Neuronal stem cell (in vitro differentiated cells): ENCODE results near the gene NBR1.

ENCODE experiments used
- DNase-seq: peaks from one replicate; pipeline ENCODE4 v3.0.0-alpha.2; 2013; ENCODE audit warnings: low spot score
- H2AFZ ChIP-seq: one replicate; pipeline ENCODE4 v1.6.1; 2013; ENCODE audit warnings: mild to moderate bottlenecking, low read length, inconsistent platforms
- H2AK5ac ChIP-seq: 2 replicates; pipeline ENCODE4 v1.6.1; 2013; ENCODE audit warnings: low read depth, mild to moderate bottlenecking, inconsistent platforms, low read length, moderate library complexity, mixed read lengths
- H2BK120ac ChIP-seq: 2 replicates; pipeline ENCODE4 v1.6.1; 2013; ENCODE audit warnings: low read depth, mild to moderate bottlenecking, inconsistent platforms, low read length, moderate library complexity, mixed read lengths
- H2BK12ac ChIP-seq: one replicate; pipeline ENCODE4 v1.6.1; 2013; ENCODE audit warnings: low read length, inconsistent platforms
- H2BK15ac ChIP-seq: 2 replicates; pipeline ENCODE4 v1.6.1; 2013; ENCODE audit warnings: mild to moderate bottlenecking, low read length, inconsistent platforms, mixed read lengths
- H2BK5ac ChIP-seq: one replicate; pipeline ENCODE4 v1.6.1; 2013; ENCODE audit warnings: inconsistent platforms, mild to moderate bottlenecking, low read length, moderate library complexity
- H3K14ac ChIP-seq: one replicate; pipeline ENCODE4 v1.6.1; 2013; ENCODE audit warnings: low read length, inconsistent platforms
- H3K18ac ChIP-seq: 2 replicates; pipeline ENCODE4 v1.6.1; 2013; ENCODE audit warnings: low read length, inconsistent platforms
- H3K23ac ChIP-seq: 2 replicates; pipeline ENCODE4 v1.6.1; 2013; ENCODE audit warnings: low read depth, mild to moderate bottlenecking, mixed read lengths, low read length, inconsistent platforms; ENCODE audit not compliant: poor library complexity
- H3K27ac ChIP-seq: replicated peaks from 3 replicates; pipeline ENCODE4 v1.5.1; 2013; ENCODE audit warnings: low read length, inconsistent platforms
- H3K27me3 ChIP-seq, 3 experiments: 2 replicates each; pipeline ENCODE4 v1.6.1; 2013; ENCODE audit warnings: low read length in 3 of 3, mild to moderate bottlenecking in 2 of 3, inconsistent platforms in 1 of 3, low read depth in 1 of 3, mixed read lengths in 1 of 3, moderate library complexity in 1 of 3; ENCODE audit not compliant: control insufficient read depth in 3 of 3, insufficient read depth in 3 of 3
- H3K36me3 ChIP-seq, 2 donors: replicated peaks in 1 of 2; 2 replicates each; pipeline ENCODE4 v1.6.1; 2013; ENCODE audit warnings: low read length in 2 of 2; ENCODE audit not compliant: control insufficient read depth in 2 of 2, insufficient read depth in 2 of 2
- H3K4ac ChIP-seq: 2 replicates; pipeline ENCODE4 v1.6.1; 2013; ENCODE audit warnings: inconsistent platforms, mild to moderate bottlenecking, low read length, moderate library complexity
- H3K4me1 ChIP-seq, 2 donors: 1 replicate in 1 of 2; 2 replicates in 1 of 2; pipeline ENCODE4 v1.6.1; 2013; ENCODE audit warnings: low read length in 2 of 2, low read depth in 1 of 2; ENCODE audit not compliant: control insufficient read depth in 2 of 2, insufficient read depth in 1 of 2
- H3K4me2 ChIP-seq: one replicate; pipeline ENCODE4 v1.6.1; 2013; ENCODE audit warnings: mild to moderate bottlenecking, low read length, inconsistent platforms; ENCODE audit not compliant: insufficient read depth, poor library complexity, severe bottlenecking
- H3K4me3 ChIP-seq, 2 donors: 2 replicates each; pipeline ENCODE4 v1.5.1; 2013; ENCODE audit warnings: low read length in 2 of 2, mild to moderate bottlenecking in 2 of 2, inconsistent platforms in 1 of 2, moderate library complexity in 1 of 2
- H3K79me1 ChIP-seq: one replicate; pipeline ENCODE4 v1.6.1; 2013; ENCODE audit warnings: low read depth, mild to moderate bottlenecking, inconsistent platforms, low read length, moderate library complexity
- H3K9ac ChIP-seq: one replicate; pipeline ENCODE4 v1.6.1; 2013; ENCODE audit warnings: mild to moderate bottlenecking, low read depth, low read length, inconsistent platforms; ENCODE audit not compliant: poor library complexity
- H3K9me3 ChIP-seq, 2 donors: replicated peaks in 1 of 2; 2 replicates each; pipeline versions ENCODE3 to v1.6.1; 2013; ENCODE audit warnings: low read length in 2 of 2, mild to moderate bottlenecking in 2 of 2, inconsistent platforms in 1 of 2, low read depth in 1 of 2, mixed read lengths in 1 of 2, moderate library complexity in 1 of 2; ENCODE audit not compliant: control insufficient read depth in 2 of 2, insufficient read depth in 1 of 2
- H4K8ac ChIP-seq: one replicate; pipeline ENCODE4 v1.6.1; 2013; ENCODE audit warnings: low read depth, mild to moderate bottlenecking, inconsistent platforms, low read length, moderate library complexity
- H4K91ac ChIP-seq: one replicate; pipeline ENCODE4 v1.6.1; 2013; ENCODE audit warnings: low read length, low read depth, mild to moderate bottlenecking, inconsistent platforms; ENCODE audit not compliant: poor library complexity
- WGBS, 2 donors: extraction: QIAGEN DNeasy Blood & Tissue Kit; methylation state at CpG; one replicate each; pipeline ENCODE4 v1.1.7; 2013; ENCODE audit warnings: missing lambda C conversion rate in 2 of 2, mixed read lengths in 1 of 2; ENCODE audit not compliant: insufficient read length in 2 of 2, insufficient replicate concordance in 1 of 2; ENCODE audit errors: extremely low coverage in 2 of 2; 5-methylcytosine and 5-hydroxymethylcytosine counted together

The NBR1 gene

DNA sequence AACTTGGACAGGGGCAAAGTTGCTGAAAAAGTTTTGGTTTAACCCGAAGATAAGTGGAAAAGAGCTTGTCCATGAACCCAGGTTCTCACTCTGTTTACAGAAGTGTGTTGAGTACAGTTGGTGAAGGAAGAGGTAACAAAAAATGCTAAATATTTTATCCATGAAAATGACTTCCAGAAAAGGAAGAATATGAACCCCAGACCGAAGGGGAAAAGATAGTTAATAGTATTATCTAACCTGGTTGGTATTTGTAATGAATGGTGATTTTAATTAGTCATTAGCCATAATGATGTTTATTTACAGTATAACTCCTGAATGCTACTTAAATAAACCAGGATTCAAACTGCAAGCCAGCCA, 40.1 kb downstream of the NBR1 start:
- Histone ChIP-seq H3K36me3 (peaks cover 9 to 42% of the 10 kb centered on the region in 2 donors), H3K4me2 (peak overlapping the region; percentile 84), H3K27ac (no peak overlapping the region), H3K18ac (no peak overlapping the region), H3K14ac (no peak overlapping the region), H3K4me3 (no peak overlapping the region), H2AFZ (no peak overlapping the region), H3K4me1 (peaks cover 0 to 2% of the 10 kb centered on the region in 2 donors), H4K91ac (no peak overlapping the region), H3K79me1 (peaks cover 3% of the 10 kb centered on the region), H3K23ac (no peak overlapping the region), H3K9ac (no peak overlapping the region), H2BK15ac (no peak overlapping the region), H3K9me3 (no peaks in the 10 kb centered on the region), H2BK120ac (no peak overlapping the region), H3K4ac (no peak overlapping the region), H2BK5ac (no peak overlapping the region), H2BK12ac (no peak overlapping the region), H2AK5ac (no peak overlapping the region), H3K27me3 (no peaks in the 10 kb centered on the region), H4K8ac (no peak overlapping the region)
- no peak for DNase-seq
- WGBS, 2 donors: no CpG with 5 or more reads among the region's 2 CpGs

DNA sequence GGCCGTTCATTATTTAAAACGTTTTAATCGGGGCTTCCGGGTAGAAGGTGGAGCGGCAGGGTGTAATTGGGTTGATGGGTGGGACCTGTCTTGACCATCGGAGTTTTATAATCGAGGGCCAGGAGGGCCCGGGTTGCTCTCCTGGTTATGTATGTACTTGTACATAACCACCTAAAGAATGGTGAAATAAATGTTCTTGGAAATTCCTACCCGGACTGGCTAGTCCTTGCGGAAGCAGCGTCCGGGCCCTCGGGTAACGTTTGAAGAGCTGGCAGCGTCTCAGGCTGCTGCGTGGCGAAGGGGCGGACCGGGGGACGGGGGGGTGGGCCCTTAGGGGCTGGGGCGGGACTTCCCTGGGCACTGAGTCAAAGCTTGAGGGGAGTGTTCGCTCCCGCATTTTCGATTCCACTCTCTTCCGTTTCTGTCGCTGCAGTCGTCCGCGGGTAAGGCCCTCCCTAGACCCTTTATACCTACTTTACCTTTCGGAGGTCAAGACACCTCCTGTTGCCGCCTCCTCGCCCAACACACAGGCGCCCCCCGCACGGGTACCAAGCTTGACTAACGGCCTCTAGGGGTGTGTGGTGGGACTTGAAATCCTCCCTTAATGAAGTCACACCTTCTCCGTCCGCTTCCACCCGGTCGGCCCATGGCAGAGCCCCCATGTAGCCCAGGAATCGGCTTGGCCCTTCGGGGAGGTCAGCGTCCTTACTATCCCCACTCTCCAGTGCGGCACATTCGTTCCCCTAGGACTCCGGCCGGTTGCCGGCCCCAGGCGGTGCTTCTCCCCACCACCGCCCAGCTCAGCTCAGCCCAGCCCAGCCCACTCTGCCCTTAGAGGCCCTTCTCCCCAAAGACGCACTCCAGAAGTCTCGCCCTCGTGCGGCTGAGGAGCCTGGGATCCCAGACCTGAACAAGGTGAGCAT, 40.7 kb downstream of the NBR1 start, which contains the start of gene TMEM106A:
Gene TMEM106A (plus strand): TSS at position 396 of the 923 bp plus-strand sequence. CDS start 1,167 bp downstream, outside the sequence.
- H2BK15ac ChIP-seq: peak within 1 kb of the TSS; percentile 56
- peaks cover 9 to 42% of the 10 kb centered on the region in 2 donors for H3K36me3 ChIP-seq
- H2BK12ac ChIP-seq: no peak within 1 kb of the TSS
- no peak within 1 kb of the TSS for H4K91ac ChIP-seq
- peak within 1 kb of the TSS; percentile 11 for H3K18ac ChIP-seq
- no peak within 1 kb of the TSS for H3K14ac ChIP-seq
- H3K4me1 ChIP-seq: peaks cover 0 to 2% of the 10 kb centered on the region in 2 donors
- H3K4me3 ChIP-seq: peak within 1 kb of the TSS in 1 of 2 donors; percentile 85
- H3K27me3 ChIP-seq: no peaks in the 10 kb centered on the region
- H2BK120ac ChIP-seq: no peak within 1 kb of the TSS
- peak within 1 kb of the TSS; percentile 26 for H3K9ac ChIP-seq
- H2AK5ac ChIP-seq: peak within 1 kb of the TSS; percentile 65
- peaks cover 3% of the 10 kb centered on the region for H3K79me1 ChIP-seq
- DNase-seq: peak; percentile 52
- no peak within 1 kb of the TSS for H3K4ac ChIP-seq
- H3K4me2 ChIP-seq: peak within 1 kb of the TSS; percentile 84
- no CpG with 5 or more reads among the region's 54 CpGs for WGBS, 2 donors
- H3K27ac ChIP-seq: no peak within 1 kb of the TSS
- H3K9me3 ChIP-seq: no peaks in the 10 kb centered on the region
- no peak within 1 kb of the TSS for H2BK5ac ChIP-seq
- H2AFZ ChIP-seq: no peak within 1 kb of the TSS
- H3K23ac ChIP-seq: peak within 1 kb of the TSS; percentile 1
- peak within 1 kb of the TSS; percentile 45 for H4K8ac ChIP-seq

DNA sequence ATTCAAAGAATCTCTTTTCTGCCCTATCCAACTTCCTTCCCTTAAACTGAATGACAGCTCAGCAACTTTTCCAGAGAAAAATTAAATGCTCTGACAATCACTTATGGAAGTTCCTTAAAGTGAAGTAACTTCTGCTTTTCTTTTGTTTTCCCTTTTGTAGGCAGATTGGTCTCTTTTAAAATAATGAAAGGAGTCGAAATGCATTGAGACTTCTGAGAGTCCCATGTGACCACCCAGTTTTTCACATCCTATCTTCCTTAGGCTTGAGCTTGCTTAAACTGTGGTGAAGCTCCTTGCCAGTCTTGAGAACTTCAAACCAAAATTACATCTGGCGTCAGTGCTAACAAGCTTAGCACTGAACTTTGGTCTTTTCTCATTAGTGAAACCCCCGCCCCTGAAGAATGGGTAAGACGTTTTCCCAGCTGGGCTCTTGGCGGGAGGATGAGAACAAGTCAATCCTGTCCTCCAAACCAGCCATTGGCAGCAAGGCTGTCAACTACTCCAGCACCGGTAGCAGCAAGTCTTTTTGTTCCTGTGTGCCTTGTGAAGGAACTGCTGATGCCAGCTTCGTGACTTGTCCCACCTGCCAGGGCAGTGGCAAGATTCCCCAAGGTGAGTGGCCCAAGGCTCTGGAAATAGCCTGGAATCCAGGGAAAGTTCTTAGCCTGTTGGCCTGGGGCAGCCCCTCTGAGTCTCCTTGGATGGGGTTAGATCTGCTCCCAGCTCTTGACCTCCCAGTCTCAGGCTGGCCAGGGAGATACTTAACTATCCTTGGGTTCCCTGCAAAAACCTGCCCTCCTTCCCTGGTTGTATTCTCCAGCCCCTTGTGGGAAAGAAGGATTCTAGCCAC, 41.9 kb downstream of the NBR1 start:
- no peak overlapping the region for H3K9ac ChIP-seq
- no peaks in the 10 kb centered on the region for H3K79me1 ChIP-seq
- H3K23ac ChIP-seq: no peak overlapping the region
- no peak overlapping the region for H3K4me3 ChIP-seq
- peaks cover 0 to 2% of the 10 kb centered on the region in 2 donors for H3K4me1 ChIP-seq
- H2AFZ ChIP-seq: no peak overlapping the region
- no peak overlapping the region for H2BK15ac ChIP-seq
- H3K9me3 ChIP-seq: no peaks in the 10 kb centered on the region
- H2BK5ac ChIP-seq: no peak overlapping the region
- no peak overlapping the region for H3K14ac ChIP-seq
- H3K27me3 ChIP-seq: no peaks in the 10 kb centered on the region
- peaks cover 7 to 35% of the 10 kb centered on the region in 2 donors for H3K36me3 ChIP-seq
- H3K4me2 ChIP-seq: no peak overlapping the region
- H4K8ac ChIP-seq: no peak overlapping the region
- no CpG with 5 or more reads among the region's 7 CpGs for WGBS, 2 donors
- DNase-seq: no peak
- no peak overlapping the region for H4K91ac ChIP-seq
- no peak overlapping the region for H2AK5ac ChIP-seq
- no peak overlapping the region for H2BK12ac ChIP-seq
- H3K4ac ChIP-seq: no peak overlapping the region
- H2BK120ac ChIP-seq: no peak overlapping the region
- H3K18ac ChIP-seq: no peak overlapping the region
- H3K27ac ChIP-seq: no peak overlapping the region

DNA sequence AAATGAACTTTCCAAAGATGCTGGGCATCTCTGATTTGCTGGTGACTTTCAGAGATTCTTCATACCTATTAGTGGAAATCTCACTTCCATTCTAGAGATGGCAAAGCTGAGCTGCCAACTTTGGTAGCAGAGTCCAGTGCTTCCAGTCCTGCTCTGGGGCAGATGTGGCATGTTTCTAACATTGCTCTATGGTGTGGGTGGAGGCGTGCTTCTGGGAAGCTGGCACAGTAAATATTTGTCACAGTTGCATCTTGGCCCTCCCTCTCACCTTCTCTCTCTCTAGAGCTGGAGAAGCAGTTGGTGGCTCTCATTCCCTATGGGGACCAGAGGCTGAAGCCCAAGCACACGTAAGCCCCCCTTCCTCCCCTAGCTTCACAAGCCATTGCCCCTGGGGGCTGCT, 42.5 kb downstream of the NBR1 start:
- H3K14ac ChIP-seq: no peak overlapping the region
- no peak overlapping the region for H3K4ac ChIP-seq
- H2BK5ac ChIP-seq: no peak overlapping the region
- H3K9ac ChIP-seq: no peak overlapping the region
- no peak overlapping the region for H2BK12ac ChIP-seq
- H2AFZ ChIP-seq: no peak overlapping the region
- no peaks in the 10 kb centered on the region for H3K9me3 ChIP-seq
- H3K4me2 ChIP-seq: no peak overlapping the region
- no peak overlapping the region for H4K91ac ChIP-seq
- no peaks in the 10 kb centered on the region for H3K27me3 ChIP-seq
- no peak for DNase-seq
- H2BK120ac ChIP-seq: no peak overlapping the region
- no peak overlapping the region for H2BK15ac ChIP-seq
- H3K18ac ChIP-seq: no peak overlapping the region
- no peak overlapping the region for H3K4me3 ChIP-seq
- peak overlapping the region; percentile 68 for H4K8ac ChIP-seq
- no CpG with 5 or more reads among the region's 2 CpGs for WGBS, 2 donors
- H3K36me3 ChIP-seq: peaks cover 7 to 28% of the 10 kb centered on the region in 2 donors
- peaks cover 0 to 2% of the 10 kb centered on the region in 2 donors for H3K4me1 ChIP-seq
- no peak overlapping the region for H2AK5ac ChIP-seq
- no peaks in the 10 kb centered on the region for H3K79me1 ChIP-seq
- no peak overlapping the region for H3K27ac ChIP-seq
- no peak overlapping the region for H3K23ac ChIP-seq
